Caco-2 (cell line): Measurements from ENCODE around the gene GRIK4. TPM values are rescaled to one million over a fixed set of nuclear protein-coding genes. Genes with fewer than 3 reads are reported as not detected.

Source experiments
- BruUV-seq: library from RNA; stranded (reverse); fragments of 400-500 nt; replicated peaks from 2 replicates; lab custom pipeline; 2021; lab: Mats Ljungman, UMichigan
- CTCF ChIA-PET: fragments of 300-600 bp; sonication (Branson Sonifier 250); formaldehyde crosslinking; loops from one replicate; lab custom pipeline; 2022; ENCODE audit warnings: antibody characterized with exemption; lab: Charles Lee
- POLR2A ChIA-PET: fragments of 300-600 bp; sonication (Branson Sonifier 250); formaldehyde crosslinking; loops from one replicate; lab custom pipeline; 2022; ENCODE audit warnings: antibody characterized with exemption; lab: Charles Lee
- DNase-seq, 2 experiments: peaks; one replicate each; pipeline versions ENCODE4 v3.0.0 to v3.0.0-alpha.2; 2020 to 2022
- H3K27me3 ChIP-seq: replicated peaks from 2 replicates; pipeline ENCODE4 v1.6.0; 2011; ENCODE audit warnings: low read length; ENCODE audit not compliant: control insufficient read depth, insufficient read depth
- H3K36me3 ChIP-seq: 2 replicates; pipeline ENCODE4 v1.5.1; 2011; ENCODE audit warnings: low read length; ENCODE audit not compliant: control insufficient read depth, insufficient read depth
- H3K4me1 ChIP-seq: fragments of 250-450 bp; sonication (Bioruptor Pico); 2 replicates; pipeline ENCODE4 v1.5.1; 2020; ENCODE audit warnings: mild to moderate bottlenecking
- H3K4me3 ChIP-seq: 2 replicates; pipeline ENCODE4 v1.5.1; 2011; ENCODE audit warnings: low read depth, mild to moderate bottlenecking, control low read depth, low read length
- H3K9me3 ChIP-seq: fragments of 250-450 bp; sonication (Bioruptor Pico); 2 replicates; pipeline ENCODE4 v1.5.1; 2020; ENCODE audit warnings: mild to moderate bottlenecking, moderate library complexity
- H3K27ac Mint-ChIP-seq: one replicate; pipeline ENCODE4 v1.8.0; 2022; ENCODE audit warnings: mixed read lengths; ENCODE audit not compliant: unreplicated experiment
- H3K27me3 Mint-ChIP-seq: one replicate; pipeline ENCODE4 v1.8.0; 2022; ENCODE audit warnings: mixed read lengths; ENCODE audit not compliant: insufficient read depth, unreplicated experiment
- H3K36me3 Mint-ChIP-seq: one replicate; pipeline ENCODE4 v1.8.0; 2022; ENCODE audit warnings: mild to moderate bottlenecking, mixed read lengths; ENCODE audit not compliant: insufficient read depth, unreplicated experiment
- H3K4me1 Mint-ChIP-seq: one replicate; pipeline ENCODE4 v1.8.0; 2022; ENCODE audit warnings: low read depth, mixed read lengths; ENCODE audit not compliant: unreplicated experiment
- H3K4me3 Mint-ChIP-seq: one replicate; pipeline ENCODE4 v1.8.0; 2022; ENCODE audit warnings: mild to moderate bottlenecking, moderate library complexity, mixed read lengths; ENCODE audit not compliant: unreplicated experiment
- H3K9me3 Mint-ChIP-seq: one replicate; pipeline ENCODE4 v1.8.0; 2022; ENCODE audit warnings: mixed read lengths; ENCODE audit not compliant: unreplicated experiment
- intact Hi-C: fragments of 100-400 bp; cut with micrococcal nuclease; formaldehyde crosslinking; loops from one replicate; pipeline ENCODE4 v1.10.0; 2022; ENCODE audit not compliant: unreplicated experiment
- total RNA-seq: library from RNA; stranded (reverse); gene quantifications from 2 replicates; pipeline ENCODE4 v1.2.3, GENCODE V29; 2022
- TF ChIP-seq, protein P1 (sequence below), 2 experiments: fragments of 200-600 bp in 1 of 2; IDR thresholded peaks; 1 replicate in 1 of 2; 2 replicates in 1 of 2; pipeline versions ENCODE4 v1.5.1 to v1.8.0; 2011 to 2022; ENCODE audit warnings: antibody characterized with exemption in 1 of 2, control low read depth in 1 of 2, inconsistent platforms in 1 of 2, low read depth in 1 of 2, low read length in 1 of 2, mild to moderate bottlenecking in 1 of 2, moderate library complexity in 1 of 2; ENCODE audit not compliant: insufficient read depth in 1 of 2, severe bottlenecking in 1 of 2, unreplicated experiment in 1 of 2

Gene GRIK4
- total RNA-seq, 1 experiment from 2014 or later, result 2.0 TPM

DNA sequence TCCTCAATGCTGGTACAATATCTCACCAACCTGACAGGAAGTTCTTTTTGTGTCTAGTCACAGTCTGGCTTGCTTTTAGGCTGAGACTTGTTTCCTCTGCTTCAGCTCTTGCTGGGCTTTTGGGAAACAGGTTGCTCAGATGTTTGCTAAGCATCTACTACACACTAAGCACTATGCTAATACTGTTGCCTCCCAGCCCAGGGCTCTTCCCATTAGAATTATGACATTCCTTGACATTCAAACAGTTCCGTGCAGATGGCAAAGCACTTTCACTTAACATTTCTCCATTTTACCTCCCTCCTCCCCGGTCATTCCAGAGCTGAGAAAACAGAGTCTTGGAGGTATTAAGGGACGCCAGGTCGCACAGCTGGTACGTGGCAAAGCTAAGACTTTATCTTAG lies 311.6 kb downstream of the GRIK4 start:
- Mint-ChIP-seq H3K4me3 (no peak overlapping the region), H3K27ac (no peak overlapping the region), H3K27me3 (peaks cover 3% of the 10 kb centered on the region), H3K36me3 (no peaks in the 10 kb centered on the region), H3K9me3 (no peaks in the 10 kb centered on the region), H3K4me1 (no peaks in the 10 kb centered on the region)
- no peaks in the 10 kb centered on the region for H3K9me3 ChIP-seq
- ChIA-PET POLR2A (no interaction called here), CTCF (no interaction called here)
- intact Hi-C loops, result no loop called here
- BruUV-seq, result no TSS peak
- no peaks in the 10 kb centered on the region for H3K4me1 ChIP-seq
- no peak overlapping the region for H3K4me3 ChIP-seq
- H3K27me3 ChIP-seq, result peaks cover 1% of the 10 kb centered on the region; the same call in 1 of the 2 replicates
- no peak for DNase-seq
- TF ChIP-seq, protein P1, sequence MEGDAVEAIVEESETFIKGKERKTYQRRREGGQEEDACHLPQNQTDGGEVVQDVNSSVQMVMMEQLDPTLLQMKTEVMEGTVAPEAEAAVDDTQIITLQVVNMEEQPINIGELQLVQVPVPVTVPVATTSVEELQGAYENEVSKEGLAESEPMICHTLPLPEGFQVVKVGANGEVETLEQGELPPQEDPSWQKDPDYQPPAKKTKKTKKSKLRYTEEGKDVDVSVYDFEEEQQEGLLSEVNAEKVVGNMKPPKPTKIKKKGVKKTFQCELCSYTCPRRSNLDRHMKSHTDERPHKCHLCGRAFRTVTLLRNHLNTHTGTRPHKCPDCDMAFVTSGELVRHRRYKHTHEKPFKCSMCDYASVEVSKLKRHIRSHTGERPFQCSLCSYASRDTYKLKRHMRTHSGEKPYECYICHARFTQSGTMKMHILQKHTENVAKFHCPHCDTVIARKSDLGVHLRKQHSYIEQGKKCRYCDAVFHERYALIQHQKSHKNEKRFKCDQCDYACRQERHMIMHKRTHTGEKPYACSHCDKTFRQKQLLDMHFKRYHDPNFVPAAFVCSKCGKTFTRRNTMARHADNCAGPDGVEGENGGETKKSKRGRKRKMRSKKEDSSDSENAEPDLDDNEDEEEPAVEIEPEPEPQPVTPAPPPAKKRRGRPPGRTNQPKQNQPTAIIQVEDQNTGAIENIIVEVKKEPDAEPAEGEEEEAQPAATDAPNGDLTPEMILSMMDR (IDR thresholded peaks at IDR 0.05; ENCODE audit: insufficient read depth in 1 of 2, low read depth in 1 of 2, low read length in 1 of 2, severe bottlenecking in 1 of 2, unreplicated experiment in 1 of 2), result no peak
- no peaks in the 10 kb centered on the region for H3K36me3 ChIP-seq

DNA sequence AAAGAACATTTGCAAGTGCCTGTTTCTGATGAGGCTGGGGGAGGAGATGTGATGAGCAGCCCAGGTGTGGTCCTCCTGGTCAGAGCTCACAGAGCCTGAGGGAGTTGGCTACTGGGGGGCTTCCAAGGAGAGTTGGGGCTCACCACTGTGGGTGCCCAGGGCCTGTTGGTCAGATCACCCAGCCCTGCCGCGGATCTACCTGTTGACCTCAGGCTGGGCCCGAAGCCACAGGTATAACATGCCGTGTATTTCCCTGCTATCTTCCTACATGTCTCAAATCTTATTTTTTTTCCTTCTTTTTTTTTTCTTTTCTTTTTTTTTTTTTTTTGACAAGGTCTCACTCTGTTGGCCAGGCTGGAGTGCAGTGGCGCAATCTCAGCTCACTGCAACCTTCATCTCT lies 312.7 kb downstream of the GRIK4 start:
- Mint-ChIP-seq H3K36me3 (no peaks in the 10 kb centered on the region), H3K4me3 (no peak overlapping the region), H3K27ac (no peak overlapping the region), H3K27me3 (peaks cover 4% of the 10 kb centered on the region), H3K4me1 (no peaks in the 10 kb centered on the region), H3K9me3 (no peaks in the 10 kb centered on the region)
- H3K4me3 ChIP-seq, result no peak overlapping the region
- ChIA-PET POLR2A (no interaction called here), CTCF (interaction anchor here (0.7 kb wide), 1 partner anchor 209 kb away, joined by 4 read pairs; no protein-coding TSS in a partner anchor)
- peaks cover 1% of the 10 kb centered on the region; the same call in 1 of the 2 replicates for H3K27me3 ChIP-seq
- no peaks in the 10 kb centered on the region for H3K9me3 ChIP-seq
- no peaks in the 10 kb centered on the region for H3K4me1 ChIP-seq
- H3K36me3 ChIP-seq, result no peaks in the 10 kb centered on the region
- TF ChIP-seq, protein P1 (IDR thresholded peaks at IDR 0.05; ENCODE audit: insufficient read depth in 1 of 2, low read depth in 1 of 2, low read length in 1 of 2, severe bottlenecking in 1 of 2, unreplicated experiment in 1 of 2), result no peak
- BruUV-seq, result no TSS peak
- intact Hi-C loops, result no loop called here
- no peak for DNase-seq

DNA sequence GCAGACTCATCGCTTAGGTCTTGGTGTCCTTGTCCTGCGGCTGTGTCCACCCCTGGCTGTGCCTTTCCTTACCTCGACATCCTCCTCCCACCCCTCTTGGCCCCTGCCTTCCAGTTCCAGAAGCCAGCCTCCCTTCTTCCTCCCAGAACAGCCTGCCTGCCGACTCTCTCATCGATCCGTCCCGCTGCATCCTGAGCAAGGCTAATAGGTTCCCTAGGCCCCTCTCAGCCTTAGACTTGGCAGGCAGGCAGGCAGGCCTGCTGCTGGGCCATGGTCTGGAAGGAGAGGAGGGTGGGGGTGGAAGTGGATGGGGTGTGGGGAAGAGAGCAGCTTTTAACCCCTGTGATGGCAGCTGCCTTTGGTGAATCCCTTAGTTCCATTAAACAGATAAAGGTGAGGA lies 315.6 kb downstream of the GRIK4 start:
- Mint-ChIP-seq H3K27ac (no peak overlapping the region), H3K4me1 (no peaks in the 10 kb centered on the region), H3K4me3 (no peak overlapping the region), H3K9me3 (no peaks in the 10 kb centered on the region), H3K36me3 (no peaks in the 10 kb centered on the region), H3K27me3 (peaks cover 4% of the 10 kb centered on the region)
- ChIA-PET POLR2A (no interaction called here), CTCF (no interaction called here)
- BruUV-seq, result no TSS peak
- TF ChIP-seq, protein P1 (IDR thresholded peaks at IDR 0.05; ENCODE audit: insufficient read depth in 1 of 2, low read depth in 1 of 2, low read length in 1 of 2, severe bottlenecking in 1 of 2, unreplicated experiment in 1 of 2), result no peak
- no peaks in the 10 kb centered on the region for H3K36me3 ChIP-seq
- no peak for DNase-seq
- H3K27me3 ChIP-seq, result no peaks in the 10 kb centered on the region
- no peaks in the 10 kb centered on the region for H3K9me3 ChIP-seq
- intact Hi-C loops, result no loop called here
- H3K4me1 ChIP-seq, result no peaks in the 10 kb centered on the region
- H3K4me3 ChIP-seq, result no peak overlapping the region
